Stimulated activated CD8-positive, alpha-beta memory T cell treated with anti-CD3 and anti-CD28 coated beads, Interleukin-7, amount 100 ng/mL, for 4 hours (primary cell): ENCODE results near the gene PROX1.
"Not testable (repeated sequence)": the region's sequence is repeated elsewhere in the genome, so short reads cannot be mapped to it uniquely, and the experiment has no call there.

Experiments used
- DNase-seq, 2 donors: peaks; one replicate each; pipeline ENCODE4 v3.0.0-alpha.2; 2020; ENCODE audit warnings: low read depth in 2 of 2

PROX1 gene

GRCh38 chr1:214072426-214073157 is 84.8 kb downstream of the PROX1 start:
- no peak for DNase-seq

GRCh38 chr1:214074477-214074876 is 86.7 kb downstream of the PROX1 start:
- DNase-seq: no peak

- no peak for DNase-seq
Observed at GRCh38 chr1:214075305-214075998, 87.7 kb downstream of the PROX1 start.

- no peak for DNase-seq
Observed at GRCh38 chr1:214075999-214076707, 88.4 kb downstream of the PROX1 start.

- DNase-seq: no peak
Observed at GRCh38 chr1:214076708-214077065, 88.9 kb downstream of the PROX1 start.

GRCh38 chr1:214078950-214079349 is 91.2 kb downstream of the PROX1 start:
- no peak for DNase-seq

GRCh38 chr1:214085325-214085724 is 97.6 kb downstream of the PROX1 start:
- no peak for DNase-seq

GRCh38 chr1:214086945-214087344 is 99.2 kb downstream of the PROX1 start:
- no peak for DNase-seq

- not testable (repeated sequence) for DNase-seq
Observed at GRCh38 chr1:214089003-214089402, 101.2 kb downstream of the PROX1 start.
